Ascending aorta (tissue), 2 donors: ENCODE results near the gene DSE. TPM values are rescaled to one million over a fixed set of nuclear protein-coding genes. Genes with fewer than 3 reads are reported as not detected.

Experiments used
- DNase-seq, 2 donors: peaks; one replicate each; pipeline ENCODE4 v3.0.0-alpha.2; 2019; ENCODE audit warnings: low spot score in 2 of 2
- H3K27ac ChIP-seq, 2 donors: fragments of 200-600 bp; sonication (generic); one replicate each; pipeline ENCODE4 v1.5.1; 2016 to 2017; ENCODE audit warnings: mild to moderate bottlenecking in 1 of 2
- H3K27me3 ChIP-seq: fragments of 200-600 bp; sonication (generic); one replicate; pipeline ENCODE4 v1.5.1; 2017
- H3K36me3 ChIP-seq, 2 donors: fragments of 200-600 bp; sonication (generic); one replicate each; pipeline ENCODE4 v1.5.1; 2016
- H3K4me1 ChIP-seq, 2 donors: fragments of 200-600 bp; sonication (generic); one replicate each; pipeline ENCODE4 v1.5.1; 2016 to 2017; ENCODE audit warnings: mild to moderate bottlenecking in 1 of 2
- H3K4me3 ChIP-seq, 2 donors: fragments of 200-600 bp; sonication (generic); one replicate each; pipeline ENCODE4 v1.5.1; 2016 to 2017; ENCODE audit warnings: mild to moderate bottlenecking in 1 of 2
- H3K9me3 ChIP-seq, 2 donors: fragments of 200-600 bp; sonication (generic); one replicate each; pipeline ENCODE4 v1.5.1; 2016
- CTCF ChIP-seq, 3 experiments: fragments of 200-600 bp in 2 of 3; fragments of 450-650 bp in 1 of 3; sonication (generic) in 2 of 3; IDR thresholded peaks; one replicate each; pipeline ENCODE4 v1.5.1; 2016 to 2019; ENCODE audit warnings: antibody characterized with exemption in 3 of 3, mild to moderate bottlenecking in 1 of 3, moderate library complexity in 1 of 3
- intact Hi-C: fragments of 100-400 bp; cut with DNase I; formaldehyde crosslinking; loops from one replicate; pipeline ENCODE4 v1.15.1; 2023
- total RNA-seq: library from RNA; depleted of rRNA; stranded (reverse); fragments of >200 nt; gene quantifications from one replicate; pipeline ENCODE4 v1.1.0, GENCODE V29; 2016

The DSE gene
- total RNA-seq, 1 donor from 2014 or later = 27.6 TPM

GRCh38 chr6:116491610-116492330 lies 121.0 kb downstream of the DSE start:
- Histone ChIP-seq H3K27me3 (no peaks in the 10 kb centered on the region), H3K27ac (no peak overlapping the region), H3K9me3 (no peaks in the 10 kb centered on the region), H3K4me3 (no peak overlapping the region), H3K4me1 (no peaks in the 10 kb centered on the region), H3K36me3 (no peaks in the 10 kb centered on the region)
- intact Hi-C loops = no loop called here
- TF ChIP-seq CTCF (IDR thresholded peaks at IDR 0.05) = no peak
- DNase-seq = no peak

GRCh38 chr6:116492331-116493067 lies 121.8 kb downstream of the DSE start:
- Histone ChIP-seq H3K4me3 (no peak overlapping the region), H3K9me3 (no peaks in the 10 kb centered on the region), H3K27me3 (no peaks in the 10 kb centered on the region), H3K36me3 (no peaks in the 10 kb centered on the region), H3K4me1 (no peaks in the 10 kb centered on the region), H3K27ac (no peak overlapping the region)
- intact Hi-C loops = no loop called here
- no peak for DNase-seq
- TF ChIP-seq CTCF (IDR thresholded peaks at IDR 0.05) = no peak

Other genes starting within 250 kb of the DSE start
- gene COL10A1, start 244.8 kb upstream of the DSE start, total RNA-seq = not detected
- 8.8 TPM for gene TSPYL4, start 116.9 kb upstream of the DSE start, total RNA-seq
- 36.6 TPM for gene TSPYL1, start 91.0 kb upstream of the DSE start, total RNA-seq
- not detected for gene CALHM6, start 90.4 kb downstream of the DSE start, total RNA-seq
- 3.4 TPM for gene CALHM5, start 140.7 kb downstream of the DSE start, total RNA-seq
- not detected for gene TRAPPC3L, start 174.7 kb downstream of the DSE start, total RNA-seq
- not detected for gene CALHM4, start 182.8 kb downstream of the DSE start, total RNA-seq
- 11.0 TPM for gene RWDD1, start 200.6 kb downstream of the DSE start, total RNA-seq
- gene RSPH4A, start 245.5 kb downstream of the DSE start, total RNA-seq = 17.9 TPM